H9 (cell line): ENCODE data around the gene CADPS. TPM values are rescaled to one million over a fixed set of nuclear protein-coding genes. Genes with fewer than 3 reads are reported as not detected.

Experiments
- DNase-seq: peaks from one replicate; pipeline ENCODE4 v3.0.0-alpha.2; 2017
- H2AFZ ChIP-seq: one replicate; pipeline ENCODE4 v1.6.1; 2013; ENCODE audit warnings: mild to moderate bottlenecking, low read length, control low read depth, moderate library complexity
- H2AK5ac ChIP-seq: 2 replicates; pipeline ENCODE4 v1.6.1; 2013; ENCODE audit warnings: low read length, control low read depth, mixed read lengths; ENCODE audit not compliant: insufficient read length
- H2BK120ac ChIP-seq: one replicate; pipeline ENCODE4 v1.6.1; 2013; ENCODE audit warnings: low read depth, mild to moderate bottlenecking, low read length, control low read depth, inconsistent platforms; ENCODE audit not compliant: poor library complexity, severe bottlenecking
- H2BK12ac ChIP-seq: 2 replicates; pipeline ENCODE4 v1.6.1; 2013; ENCODE audit warnings: low read length, control low read depth, mixed read lengths, low read depth; ENCODE audit not compliant: insufficient read length
- H2BK15ac ChIP-seq: 2 replicates; pipeline ENCODE4 v1.6.1; 2013; ENCODE audit warnings: low read depth, low read length, control low read depth
- H2BK20ac ChIP-seq: one replicate; pipeline ENCODE4 v1.6.1; 2013; ENCODE audit warnings: low read depth, mild to moderate bottlenecking, low read length, control low read depth, inconsistent platforms; ENCODE audit not compliant: poor library complexity, severe bottlenecking
- H2BK5ac ChIP-seq: 2 replicates; pipeline ENCODE4 v1.6.1; 2013; ENCODE audit warnings: low read length, control low read depth, mixed read lengths; ENCODE audit not compliant: insufficient read length
- H3K14ac ChIP-seq: 2 replicates; pipeline ENCODE4 v1.6.1; 2013; ENCODE audit warnings: low read length, control low read depth; ENCODE audit not compliant: insufficient read depth
- H3K18ac ChIP-seq: 2 replicates; pipeline ENCODE4 v1.6.1; 2013; ENCODE audit warnings: low read depth, mild to moderate bottlenecking, mixed read lengths, low read length, control low read depth; ENCODE audit not compliant: insufficient read length
- H3K23ac ChIP-seq: 2 replicates; pipeline ENCODE4 v1.6.1; 2013; ENCODE audit warnings: low read length, control low read depth, mixed read lengths, low read depth; ENCODE audit not compliant: insufficient read length
- H3K23me2 ChIP-seq: 2 replicates; pipeline ENCODE4 v1.6.1; 2013; ENCODE audit warnings: low read depth, mild to moderate bottlenecking, mixed read lengths, low read length, control low read depth; ENCODE audit not compliant: insufficient read length, poor library complexity, severe bottlenecking
- H3K27ac ChIP-seq: 2 replicates; pipeline ENCODE4 v1.5.1; 2013; ENCODE audit warnings: low read length, control low read depth, mixed read lengths, low read depth; ENCODE audit not compliant: insufficient read length
- H3K27me3 ChIP-seq: 2 replicates; pipeline ENCODE4 v1.6.1; 2013; ENCODE audit warnings: low read length, control low read depth, inconsistent platforms; ENCODE audit not compliant: insufficient read depth
- H3K4ac ChIP-seq: 2 replicates; pipeline ENCODE4 v1.6.1; 2013; ENCODE audit warnings: low read depth, mild to moderate bottlenecking, control low read depth, inconsistent platforms, low read length, moderate library complexity
- H3K4me1 ChIP-seq: 2 replicates; pipeline ENCODE4 v1.6.1; 2013; ENCODE audit warnings: low read length, control low read depth, inconsistent platforms; ENCODE audit not compliant: insufficient read depth
- H3K4me2 ChIP-seq: 2 replicates; pipeline ENCODE4 v1.6.1; 2013; ENCODE audit warnings: low read length, control low read depth, mixed read lengths; ENCODE audit not compliant: insufficient read length, insufficient read depth
- H3K56ac ChIP-seq: 2 replicates; pipeline ENCODE4 v1.6.1; 2013; ENCODE audit warnings: low read depth, mild to moderate bottlenecking, mixed read lengths, low read length, control low read depth; ENCODE audit not compliant: insufficient read length
- H3K79me1 ChIP-seq: 2 replicates; pipeline ENCODE4 v1.6.1; 2013; ENCODE audit warnings: low read depth, mild to moderate bottlenecking, moderate library complexity, low read length, control low read depth, inconsistent platforms; ENCODE audit not compliant: insufficient read depth, poor library complexity, severe bottlenecking
- H3K79me2 ChIP-seq: 2 replicates; pipeline ENCODE4 v1.6.1; 2013; ENCODE audit warnings: low read length, control low read depth, inconsistent platforms; ENCODE audit not compliant: insufficient read depth
- H3K9ac ChIP-seq: 2 replicates; pipeline ENCODE4 v1.6.1; 2013; ENCODE audit warnings: low read length, control low read depth, mixed read lengths; ENCODE audit not compliant: insufficient read length; ENCODE audit errors: extremely low read depth
- H3K9me3 ChIP-seq: one replicate; pipeline ENCODE4 v1.6.1; 2013; ENCODE audit warnings: low read depth, low read length, inconsistent platforms; ENCODE audit not compliant: control insufficient read depth
- H3T11ph ChIP-seq: one replicate; pipeline ENCODE4 v1.6.1; 2013; ENCODE audit warnings: mild to moderate bottlenecking, low read length, control low read depth, inconsistent platforms
- H4K20me1 ChIP-seq: one replicate; pipeline ENCODE4 v1.6.1; 2013; ENCODE audit not compliant: control insufficient read depth, insufficient read length, insufficient read depth
- H4K5ac ChIP-seq: 2 replicates; pipeline ENCODE4 v1.6.1; 2013; ENCODE audit warnings: low read depth, mild to moderate bottlenecking, mixed read lengths, low read length, control low read depth; ENCODE audit not compliant: insufficient read length
- H4K8ac ChIP-seq: replicated peaks from 2 replicates; pipeline ENCODE4 v1.6.1; 2013; ENCODE audit warnings: low read length, control low read depth, mixed read lengths, low read depth; ENCODE audit not compliant: insufficient read length
- H4K91ac ChIP-seq: 2 replicates; pipeline ENCODE4 v1.6.1; 2013; ENCODE audit warnings: low read depth, mild to moderate bottlenecking, moderate library complexity, mixed read lengths, low read length, control low read depth; ENCODE audit not compliant: insufficient read length
- H3K27ac Mint-ChIP-seq, 3 experiments: 2 replicates in 2 of 3; 3 replicates in 1 of 3; pipeline ENCODE4 v1.8.0; 2020 to 2021; ENCODE audit warnings: mixed read lengths in 3 of 3, mild to moderate bottlenecking in 1 of 3, moderate library complexity in 1 of 3
- H3K27me3 Mint-ChIP-seq: 2 replicates; pipeline ENCODE4 v1.8.0; 2021; ENCODE audit warnings: low read depth, mild to moderate bottlenecking, moderate library complexity, mixed read lengths
- H3K36me3 Mint-ChIP-seq, 3 experiments: 2 replicates in 2 of 3; 3 replicates in 1 of 3; pipeline ENCODE4 v1.8.0; 2020 to 2021; ENCODE audit warnings: low read depth in 3 of 3, mixed read lengths in 3 of 3; ENCODE audit not compliant: insufficient read depth in 1 of 3
- H3K4me1 Mint-ChIP-seq, 2 experiments: 2 replicates each; pipeline ENCODE4 v1.8.0; 2020; ENCODE audit warnings: mixed read lengths in 2 of 2
- H3K4me3 Mint-ChIP-seq, 2 experiments: 2 replicates in 1 of 2; 3 replicates in 1 of 2; pipeline ENCODE4 v1.8.0; 2020 to 2021; ENCODE audit warnings: mild to moderate bottlenecking in 2 of 2, mixed read lengths in 2 of 2, moderate library complexity in 1 of 2
- H3K9me3 Mint-ChIP-seq, 2 experiments: 2 replicates in 1 of 2; 3 replicates in 1 of 2; pipeline ENCODE4 v1.8.0; 2020; ENCODE audit warnings: mild to moderate bottlenecking in 2 of 2, mixed read lengths in 2 of 2, moderate library complexity in 1 of 2
- WGBS: extraction: QIAGEN DNeasy Blood & Tissue Kit; methylation state at CpG from one replicate; pipeline ENCODE4 v1.1.7; 2013; ENCODE audit warnings: missing lambda C conversion rate, low lambda C conversion rate, mixed read lengths; ENCODE audit not compliant: insufficient read length; ENCODE audit errors: extremely low coverage; 5-methylcytosine and 5-hydroxymethylcytosine counted together
- total RNA-seq: library from RNA; stranded (reverse); gene quantifications from 2 replicates; pipeline ENCODE4 v1.2.1, GENCODE V29; 2021
- TF ChIP-seq, protein P1 (sequence below): fragments of 200-600 bp; sonication (generic); conservative IDR thresholded peaks from 3 replicates; pipeline ENCODE4 v1.8.0; 2021; ENCODE audit warnings: antibody characterized with exemption, mild to moderate bottlenecking

The CADPS gene
- total RNA-seq, 1 experiment from 2014 or later: 6.6 TPM

DNA sequence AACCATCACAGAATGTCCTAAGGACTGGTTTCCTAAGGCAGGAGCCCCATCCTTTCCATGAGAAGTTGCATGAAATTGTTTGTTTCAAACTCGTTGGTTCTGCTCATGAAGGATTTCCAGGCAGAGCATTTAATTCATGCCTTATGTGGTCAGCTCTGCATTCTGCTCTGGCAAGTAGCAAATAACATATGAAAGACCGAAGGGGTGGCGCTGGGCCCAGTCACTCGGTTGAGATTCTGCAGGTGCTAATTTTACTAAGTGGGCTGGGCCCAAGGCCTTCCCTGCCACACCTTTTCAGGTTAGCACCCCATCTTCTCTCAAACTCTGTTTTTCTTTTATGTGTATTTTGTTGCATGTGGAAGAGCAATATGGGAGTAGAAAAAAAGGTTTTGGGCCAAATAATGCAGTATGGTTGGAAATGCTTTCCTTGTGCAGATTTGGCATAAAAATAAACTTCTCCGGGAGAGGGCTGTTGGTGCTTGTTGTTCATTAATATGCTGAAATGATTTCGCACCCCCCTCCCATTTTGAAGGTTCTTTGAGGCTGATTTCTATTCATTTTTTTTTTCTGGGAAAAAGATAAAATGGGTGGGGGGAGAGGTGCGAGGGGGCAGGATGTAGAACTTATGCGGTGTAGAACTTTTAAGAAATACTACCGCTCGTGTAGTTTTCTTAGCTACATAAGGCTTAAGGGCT, 318.9 kb downstream of the CADPS start:
- Histone ChIP-seq H2AK5ac (no peak overlapping the region), H2AFZ (no peak overlapping the region), H3K4me2 (no peak overlapping the region), H4K20me1 (no peaks in the 10 kb centered on the region), H3K9me3 (no peaks in the 10 kb centered on the region), H3K9ac (no peak overlapping the region), H2BK15ac (no peak overlapping the region), H3K14ac (no peak overlapping the region), H2BK120ac (no peak overlapping the region), H3K23me2 (no peaks in the 10 kb centered on the region), H2BK20ac (no peak overlapping the region), H3K23ac (no peak overlapping the region), H3K56ac (no peak overlapping the region), H4K8ac (no peak overlapping the region), H3K18ac (no peak overlapping the region), H3K27ac (no peak overlapping the region), H3K4me1 (0 out of 2 replicates have a peak, but pooled peaks cover 5% of the 10 kb centered on the region), H3K79me1 (no peaks in the 10 kb centered on the region), H2BK5ac (no peak overlapping the region), H2BK12ac (no peak overlapping the region), H3K27me3 (no peaks in the 10 kb centered on the region), H4K5ac (no peak overlapping the region), H3K79me2 (no peaks in the 10 kb centered on the region), H3K4ac (no peak overlapping the region), H4K91ac (no peak overlapping the region), H3T11ph (no peak overlapping the region)
- peak; percentile 53 for DNase-seq
- Mint-ChIP-seq H3K27me3 (peaks cover 6% of the 10 kb centered on the region), H3K36me3 (no peaks in the 10 kb centered on the region), H3K4me1 (peaks cover 18 to 27% of the 10 kb centered on the region in 2 experiments), H3K4me3 (no peak overlapping the region), H3K27ac (no peak overlapping the region; a peak in 1 of 7 replicates), H3K9me3 (no peaks in the 10 kb centered on the region)
- WGBS: no CpG with 5 or more reads among the region's 10 CpGs
- TF ChIP-seq, protein P1, sequence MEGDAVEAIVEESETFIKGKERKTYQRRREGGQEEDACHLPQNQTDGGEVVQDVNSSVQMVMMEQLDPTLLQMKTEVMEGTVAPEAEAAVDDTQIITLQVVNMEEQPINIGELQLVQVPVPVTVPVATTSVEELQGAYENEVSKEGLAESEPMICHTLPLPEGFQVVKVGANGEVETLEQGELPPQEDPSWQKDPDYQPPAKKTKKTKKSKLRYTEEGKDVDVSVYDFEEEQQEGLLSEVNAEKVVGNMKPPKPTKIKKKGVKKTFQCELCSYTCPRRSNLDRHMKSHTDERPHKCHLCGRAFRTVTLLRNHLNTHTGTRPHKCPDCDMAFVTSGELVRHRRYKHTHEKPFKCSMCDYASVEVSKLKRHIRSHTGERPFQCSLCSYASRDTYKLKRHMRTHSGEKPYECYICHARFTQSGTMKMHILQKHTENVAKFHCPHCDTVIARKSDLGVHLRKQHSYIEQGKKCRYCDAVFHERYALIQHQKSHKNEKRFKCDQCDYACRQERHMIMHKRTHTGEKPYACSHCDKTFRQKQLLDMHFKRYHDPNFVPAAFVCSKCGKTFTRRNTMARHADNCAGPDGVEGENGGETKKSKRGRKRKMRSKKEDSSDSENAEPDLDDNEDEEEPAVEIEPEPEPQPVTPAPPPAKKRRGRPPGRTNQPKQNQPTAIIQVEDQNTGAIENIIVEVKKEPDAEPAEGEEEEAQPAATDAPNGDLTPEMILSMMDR: no peak
